Stimulated activated CD4-positive, alpha-beta T cell treated with anti-CD3 and anti-CD28 coated beads, Interleukin-12 subunit alpha, Interleukin-12 subunit beta, amount 100 ng/mL, for 4 hours (primary cell): ENCODE measurements around the gene AKR1E2.
"Not testable (repeated sequence)": the region's sequence is repeated elsewhere in the genome, so short reads cannot be mapped to it uniquely, and the experiment has no call there.

Source experiments
- DNase-seq: peaks from one replicate; pipeline ENCODE4 v3.0.0-alpha.2; 2020

The AKR1E2 gene

GRCh38 chr10:4815646-4816180, 10.3 kb upstream of the AKR1E2 start:
- DNase-seq = not testable (repeated sequence)

GRCh38 chr10:4816966-4817365, 9.0 kb upstream of the AKR1E2 start:
- no peak for DNase-seq

- DNase-seq = no peak
Observed at GRCh38 chr10:4819067-4819466, 6.9 kb upstream of the AKR1E2 start.

GRCh38 chr10:4819707-4820106, 6.3 kb upstream of the AKR1E2 start:
- no peak for DNase-seq

GRCh38 chr10:4820804-4821401, 5.1 kb upstream of the AKR1E2 start:
- DNase-seq = no peak

- DNase-seq = no peak
Observed at GRCh38 chr10:4822208-4822607, 3.8 kb upstream of the AKR1E2 start.

GRCh38 chr10:4824791-4825310, 1.2 kb upstream of the AKR1E2 start:
- DNase-seq = no peak

GRCh38 chr10:4825456-4825867, 545 bp upstream of the AKR1E2 start:
- DNase-seq = no peak

GRCh38 chr10:4826792-4827324, 851 bp downstream of the AKR1E2 start:
- no peak for DNase-seq

GRCh38 chr10:4828005-4828404, 2.0 kb downstream of the AKR1E2 start:
- DNase-seq = no peak

- DNase-seq = no peak
Observed at GRCh38 chr10:4830551-4830950, 4.5 kb downstream of the AKR1E2 start.

- DNase-seq = no peak
Observed at GRCh38 chr10:4831091-4831490, 5.1 kb downstream of the AKR1E2 start.

- no peak for DNase-seq
Observed at GRCh38 chr10:4833286-4833685, 7.3 kb downstream of the AKR1E2 start.

GRCh38 chr10:4834898-4835405, 8.9 kb downstream of the AKR1E2 start:
- DNase-seq = no peak

- DNase-seq = no peak
Observed at GRCh38 chr10:4835494-4835918, 9.5 kb downstream of the AKR1E2 start.

GRCh38 chr10:4836416-4836969, 10.5 kb downstream of the AKR1E2 start:
- no peak for DNase-seq

- no peak for DNase-seq
Observed at GRCh38 chr10:4837551-4837950, 11.5 kb downstream of the AKR1E2 start.

- DNase-seq = no peak
Observed at GRCh38 chr10:4838743-4839142, 12.7 kb downstream of the AKR1E2 start.

- DNase-seq = no peak
Observed at GRCh38 chr10:4839353-4839752, 13.3 kb downstream of the AKR1E2 start.

GRCh38 chr10:4840151-4840550, 14.1 kb downstream of the AKR1E2 start:
- DNase-seq = no peak

GRCh38 chr10:4843525-4844180, 17.6 kb downstream of the AKR1E2 start:
- DNase-seq = no peak

- no peak for DNase-seq
Observed at GRCh38 chr10:4844864-4845263, 18.9 kb downstream of the AKR1E2 start.

- DNase-seq = no peak
Observed at GRCh38 chr10:4845766-4846165, 19.8 kb downstream of the AKR1E2 start.

- no peak for DNase-seq
Observed at GRCh38 chr10:4846775-4847174, 20.8 kb downstream of the AKR1E2 start.
